ENCODE measurements around the gene TPPP2. TPM values are rescaled to one million over a fixed set of nuclear protein-coding genes. Genes with fewer than 3 reads are reported as not detected.
"Not testable (repeated sequence)": the region's sequence is repeated elsewhere in the genome, so short reads cannot be mapped to it uniquely, and the experiment has no call there.

The TPPP2 gene
- polyA plus RNA-seq (2013, experiment 1 of 2): not detected
- polyA plus RNA-seq (2013, experiment 2 of 2): not detected

- Histone ChIP-seq H4K91ac (ENCODE audit: low read length) (no peak within 1 kb of the TSS), H3K4me2 (ENCODE audit: low read length, poor library complexity, severe bottlenecking) (no peak within 1 kb of the TSS), H2AK5ac (ENCODE audit: low read length, severe bottlenecking) (no peak within 1 kb of the TSS), H3K9me3 (ENCODE audit: control insufficient read depth, low read length) (no peaks in the 10 kb centered on the region), H2BK15ac (ENCODE audit: low read depth, poor library complexity, severe bottlenecking) (no peak within 1 kb of the TSS), H3K4ac (ENCODE audit: low read depth in 1 of 2, low read length in 2 of 2) (no peak within 1 kb of the TSS), H3K79me1 (replicated peaks; ENCODE audit: low read length, poor library complexity, severe bottlenecking) (no peaks in the 10 kb centered on the region), H4K8ac (ENCODE audit: low read length) (no peak within 1 kb of the TSS), H3K4me1 (ENCODE audit: control insufficient read depth, insufficient read depth, low read depth, low read length) (peaks cover 11% of the 10 kb centered on the region), H3K23ac (ENCODE audit: low read length in 2 of 2) (no peak within 1 kb of the TSS), H3K14ac (ENCODE audit: low read length in 2 of 2) (no peak within 1 kb of the TSS), H2BK120ac (ENCODE audit: low read depth, low read length) (no peak within 1 kb of the TSS), H2BK5ac (ENCODE audit: low read depth, low read length, poor library complexity, severe bottlenecking) (no peak within 1 kb of the TSS), H3K27ac (ENCODE audit: low read length, poor library complexity, severe bottlenecking) (no peak within 1 kb of the TSS), H3K18ac (ENCODE audit: low read depth in 1 of 2, low read length in 2 of 2) (no peak within 1 kb of the TSS), H3K9ac (ENCODE audit: low read length) (no peak within 1 kb of the TSS), H3K27me3 (ENCODE audit: control insufficient read depth in 1 of 2, insufficient read depth in 1 of 2, low read length in 2 of 2) (peaks cover 44 to 60% of the 10 kb centered on the region in 2 experiments), H2BK12ac (ENCODE audit: low read length in 2 of 2) (no peak within 1 kb of the TSS), H3K36me3 (ENCODE audit: control insufficient read depth in 1 of 2, insufficient read depth in 2 of 2, low read depth in 1 of 2, low read length in 2 of 2) (no peaks in the 10 kb centered on the region), H3K4me3 (ENCODE audit: insufficient read depth in 1 of 2, low read depth in 1 of 2, low read length in 2 of 2) (no peak within 1 kb of the TSS), H2AFZ (ENCODE audit: low read depth, low read length) (no peak within 1 kb of the TSS)
- DNase-seq: no peak
- 77% methylated on average over 2 of the region's 5 CpGs for WGBS
Measured at GRCh38 chr14:21029917-21030316, at the start of gene TPPP2. Gene TPPP2, plus strand, starts transcription at chr14:21030217. Its CDS starts 365 bp downstream, at chr14:21030582.

GRCh38 chr14:20980906-20981305, 49.1 kb upstream of the TPPP2 start:
- no peak overlapping the region for H3K4me2 ChIP-seq (ENCODE audit: low read length, poor library complexity, severe bottlenecking)
- no peak overlapping the region for H2BK15ac ChIP-seq (ENCODE audit: low read depth, poor library complexity, severe bottlenecking)
- peaks cover 1% of the 10 kb centered on the region for H3K4me1 ChIP-seq (ENCODE audit: control insufficient read depth, insufficient read depth, low read depth, low read length)
- no peak overlapping the region for H3K4ac ChIP-seq (ENCODE audit: low read depth in 1 of 2, low read length in 2 of 2)
- no peak overlapping the region for H2BK120ac ChIP-seq (ENCODE audit: low read depth, low read length)
- 97% methylated on average over 1 of the region's 1 CpG for WGBS
- peaks cover 0 to 2% of the 10 kb centered on the region in 2 experiments for H3K27me3 ChIP-seq (ENCODE audit: control insufficient read depth in 1 of 2, insufficient read depth in 1 of 2, low read length in 2 of 2)
- no peaks in the 10 kb centered on the region for H3K9me3 ChIP-seq (ENCODE audit: control insufficient read depth, low read length)
- no peak overlapping the region for H4K91ac ChIP-seq (ENCODE audit: low read length)
- H4K8ac ChIP-seq (ENCODE audit: low read length): no peak overlapping the region
- no peaks in the 10 kb centered on the region for H3K79me1 ChIP-seq (replicated peaks; ENCODE audit: low read length, poor library complexity, severe bottlenecking)
- H2BK12ac ChIP-seq (ENCODE audit: low read length in 2 of 2): no peak overlapping the region
- H3K23ac ChIP-seq (ENCODE audit: low read length in 2 of 2): no peak overlapping the region
- H3K4me3 ChIP-seq (ENCODE audit: insufficient read depth in 1 of 2, low read depth in 1 of 2, low read length in 2 of 2): no peak overlapping the region
- H2BK5ac ChIP-seq (ENCODE audit: low read depth, low read length, poor library complexity, severe bottlenecking): no peak overlapping the region
- DNase-seq: no peak
- H3K18ac ChIP-seq (ENCODE audit: low read depth in 1 of 2, low read length in 2 of 2): no peak overlapping the region
- no peak overlapping the region for H2AK5ac ChIP-seq (ENCODE audit: low read length, severe bottlenecking)
- no peak overlapping the region for H3K9ac ChIP-seq (ENCODE audit: low read length)
- no peaks in the 10 kb centered on the region for H3K36me3 ChIP-seq (ENCODE audit: control insufficient read depth in 1 of 2, insufficient read depth in 2 of 2, low read depth in 1 of 2, low read length in 2 of 2)
- no peak overlapping the region for H3K14ac ChIP-seq (ENCODE audit: low read length in 2 of 2)
- no peak overlapping the region for H2AFZ ChIP-seq (ENCODE audit: low read depth, low read length)
- no peak overlapping the region for H3K27ac ChIP-seq (ENCODE audit: low read length, poor library complexity, severe bottlenecking)

- no peak overlapping the region for H2BK12ac ChIP-seq (ENCODE audit: low read length in 2 of 2)
- H4K91ac ChIP-seq (ENCODE audit: low read length): no peak overlapping the region
- H3K27me3 ChIP-seq (ENCODE audit: control insufficient read depth in 1 of 2, insufficient read depth in 1 of 2, low read length in 2 of 2): peaks cover 0 to 2% of the 10 kb centered on the region in 2 experiments
- no peak overlapping the region for H3K9ac ChIP-seq (ENCODE audit: low read length)
- peaks cover 5% of the 10 kb centered on the region for H3K4me1 ChIP-seq (ENCODE audit: control insufficient read depth, insufficient read depth, low read depth, low read length)
- no peak overlapping the region for H3K23ac ChIP-seq (ENCODE audit: low read length in 2 of 2)
- H2BK5ac ChIP-seq (ENCODE audit: low read depth, low read length, poor library complexity, severe bottlenecking): no peak overlapping the region
- H2AK5ac ChIP-seq (ENCODE audit: low read length, severe bottlenecking): no peak overlapping the region
- H2AFZ ChIP-seq (ENCODE audit: low read depth, low read length): no peak overlapping the region
- no peak overlapping the region for H2BK120ac ChIP-seq (ENCODE audit: low read depth, low read length)
- H3K79me1 ChIP-seq (replicated peaks; ENCODE audit: low read length, poor library complexity, severe bottlenecking): no peaks in the 10 kb centered on the region
- H2BK15ac ChIP-seq (ENCODE audit: low read depth, poor library complexity, severe bottlenecking): no peak overlapping the region
- no peak overlapping the region for H3K4ac ChIP-seq (ENCODE audit: low read depth in 1 of 2, low read length in 2 of 2)
- H4K8ac ChIP-seq (ENCODE audit: low read length): no peak overlapping the region
- no peak for DNase-seq
- H3K4me2 ChIP-seq (ENCODE audit: low read length, poor library complexity, severe bottlenecking): no peak overlapping the region
- whole genome bisulfite sequencing: 75% methylated on average over 1 of the region's 2 CpGs
- H3K4me3 ChIP-seq (ENCODE audit: insufficient read depth in 1 of 2, low read depth in 1 of 2, low read length in 2 of 2): no peak overlapping the region
- no peak overlapping the region for H3K27ac ChIP-seq (ENCODE audit: low read length, poor library complexity, severe bottlenecking)
- no peak overlapping the region for H3K18ac ChIP-seq (ENCODE audit: low read depth in 1 of 2, low read length in 2 of 2)
- no peaks in the 10 kb centered on the region for H3K36me3 ChIP-seq (ENCODE audit: control insufficient read depth in 1 of 2, insufficient read depth in 2 of 2, low read depth in 1 of 2, low read length in 2 of 2)
- H3K9me3 ChIP-seq (ENCODE audit: control insufficient read depth, low read length): no peaks in the 10 kb centered on the region
- no peak overlapping the region for H3K14ac ChIP-seq (ENCODE audit: low read length in 2 of 2)
Measured at GRCh38 chr14:20982646-20983369, 47.2 kb upstream of the TPPP2 start.

GRCh38 chr14:20985650-20986049, 44.4 kb upstream of the TPPP2 start:
- not testable (repeated sequence) for H3K4me3 ChIP-seq (ENCODE audit: insufficient read depth in 1 of 2, low read depth in 1 of 2, low read length in 2 of 2)

More at GRCh38 chr14:20985650-20986049, 44.4 kb upstream of the TPPP2 start:
- not testable (repeated sequence) for H2BK5ac ChIP-seq (ENCODE audit: low read depth, low read length, poor library complexity, severe bottlenecking); H3K36me3 ChIP-seq (ENCODE audit: control insufficient read depth in 1 of 2, insufficient read depth in 2 of 2, low read depth in 1 of 2, low read length in 2 of 2); H3K18ac ChIP-seq (ENCODE audit: low read depth in 1 of 2, low read length in 2 of 2); H3K79me1 ChIP-seq (replicated peaks; ENCODE audit: low read length, poor library complexity, severe bottlenecking); H4K8ac ChIP-seq (ENCODE audit: low read length); H3K23ac ChIP-seq (ENCODE audit: low read length in 2 of 2); DNase-seq; H3K27me3 ChIP-seq (ENCODE audit: control insufficient read depth in 1 of 2, insufficient read depth in 1 of 2, low read length in 2 of 2); H3K14ac ChIP-seq (ENCODE audit: low read length in 2 of 2); H2BK120ac ChIP-seq (ENCODE audit: low read depth, low read length); H3K4ac ChIP-seq (ENCODE audit: low read depth in 1 of 2, low read length in 2 of 2); H2BK15ac ChIP-seq (ENCODE audit: low read depth, poor library complexity, severe bottlenecking); H2AK5ac ChIP-seq (ENCODE audit: low read length, severe bottlenecking); H3K9me3 ChIP-seq (ENCODE audit: control insufficient read depth, low read length); H3K27ac ChIP-seq (ENCODE audit: low read length, poor library complexity, severe bottlenecking); H2BK12ac ChIP-seq (ENCODE audit: low read length in 2 of 2); H3K4me2 ChIP-seq (ENCODE audit: low read length, poor library complexity, severe bottlenecking); H3K9ac ChIP-seq (ENCODE audit: low read length); H2AFZ ChIP-seq (ENCODE audit: low read depth, low read length); H4K91ac ChIP-seq (ENCODE audit: low read length)
- 93% methylated on average over 4 of the region's 4 CpGs for WGBS
- H3K4me1 ChIP-seq (ENCODE audit: control insufficient read depth, insufficient read depth, low read depth, low read length): peaks cover 12% of the 10 kb centered on the region

Data from mesenchymal stem cell (in vitro differentiated cells and primary cell).